GM12878 (cell line): ENCODE results near the gene CCDC61. TPM values are rescaled to one million over a fixed set of nuclear protein-coding genes. Genes with fewer than 3 reads are reported as not detected.

Source experiments
- ATAC-seq: fragments of 200-7000 bp; cut with Tn5 transposase; 3 replicates; pipeline ENCODE4 v1.9.1; 2020; ENCODE audit warnings: mild to moderate bottlenecking, moderate library complexity
- BruUV-seq: library from RNA; stranded (reverse); fragments of 400-500 nt; replicated peaks from 2 replicates; lab custom pipeline; 2021; lab: Mats Ljungman, UMichigan
- CTCF ChIA-PET: fragments of 300-600 bp; sonication (Branson Sonifier 250); formaldehyde crosslinking; extraction: SDS; loops from one replicate; lab custom pipeline; 2021; ENCODE audit warnings: inconsistent platforms; lab: Yijun Ruan, JAX
- POLR2A ChIA-PET: fragments of 350-600 bp; formaldehyde crosslinking; extraction: SDS; loops from one replicate; lab custom pipeline; 2021; ENCODE audit warnings: inconsistent platforms; lab: Charles Lee
- RAD21 ChIA-PET: fragments of 300-600 bp; sonication (Branson Sonifier 250); formaldehyde crosslinking; loops from one replicate; lab custom pipeline; 2023; ENCODE audit warnings: antibody characterized with exemption; ENCODE audit not compliant: unreplicated experiment; lab: Charles Lee
- SMC1A ChIA-PET: fragments of 300-600 bp; sonication (Branson Sonifier 250); formaldehyde crosslinking; loops from one replicate; lab custom pipeline; 2023; ENCODE audit not compliant: unreplicated experiment, uncharacterized antibody; lab: Charles Lee
- DNase-seq: peaks from one replicate; pipeline ENCODE4 v3.0.0-alpha.2; 2011; ENCODE audit warnings: low read depth, low spot score
- FAIRE-seq: peaks from 3 replicates; lab custom pipeline; 2011; peaks lifted over from hg19 to GRCh38; lab: Jason Lieb, UNC
- H2AFZ ChIP-seq: 2 replicates; pipeline ENCODE4 v1.6.0; 2011; ENCODE audit warnings: low read depth, low read length, control low read depth; ENCODE audit not compliant: control insufficient read depth
- H3K27ac ChIP-seq: 2 replicates; pipeline ENCODE4 v1.5.1; 2011; ENCODE audit warnings: control low read depth; ENCODE audit not compliant: control insufficient read depth, insufficient read depth
- H3K27me3 ChIP-seq, 2 experiments: replicated peaks in 1 of 2; 2 replicates each; pipeline versions ENCODE4 v1.6.0 to v1.6.1; 2011; ENCODE audit warnings: low read length in 1 of 2; ENCODE audit not compliant: control insufficient read depth in 2 of 2, insufficient read depth in 2 of 2
- H3K36me3 ChIP-seq, 2 experiments: 2 replicates each; pipeline ENCODE4 v1.5.1; 2011; ENCODE audit warnings: low read length in 1 of 2; ENCODE audit not compliant: control insufficient read depth in 2 of 2, insufficient read depth in 2 of 2
- H3K4me1 ChIP-seq: 2 replicates; pipeline ENCODE4 v1.6.1; 2011; ENCODE audit warnings: mild to moderate bottlenecking, low read length, moderate library complexity, mixed read lengths; ENCODE audit not compliant: control insufficient read depth, insufficient read depth
- H3K4me2 ChIP-seq: 2 replicates; pipeline ENCODE4 v1.6.0; 2011; ENCODE audit warnings: control low read depth; ENCODE audit not compliant: control insufficient read depth, insufficient read depth
- H3K4me3 ChIP-seq: fragments of 200-600 bp; sonication (generic); 2 replicates; pipeline ENCODE4 v1.5.1; 2016
- H3K79me2 ChIP-seq: 2 replicates; pipeline ENCODE4 v1.6.0; 2011; ENCODE audit warnings: low read length; ENCODE audit not compliant: control insufficient read depth, insufficient read depth
- H3K9ac ChIP-seq: 2 replicates; pipeline ENCODE4 v1.8.0; 2011; ENCODE audit warnings: low read length, control low read depth, mixed read lengths; ENCODE audit not compliant: control insufficient read depth, insufficient read depth
- H3K9me3 ChIP-seq: replicated peaks from 3 replicates; pipeline ENCODE4 v1.5.1; 2011; ENCODE audit warnings: mild to moderate bottlenecking, low read length; ENCODE audit not compliant: control insufficient read depth, insufficient read depth
- H4K20me1 ChIP-seq: 2 replicates; pipeline ENCODE4 v1.6.0; 2011; ENCODE audit not compliant: control insufficient read depth, insufficient read depth
- ATF3 ChIP-seq: IDR thresholded peaks from 2 replicates; pipeline ENCODE4 v1.6.1; 2011; ENCODE audit warnings: low read depth, mild to moderate bottlenecking, low read length, moderate library complexity, borderline replicate concordance; ENCODE audit errors: extremely low read depth
- BCL11A ChIP-seq: IDR thresholded peaks from 2 replicates; pipeline ENCODE4 v1.6.1; 2011; ENCODE audit warnings: low read depth, low read length
- BHLHE40 ChIP-seq, 2 experiments: fragments of 450-650 bp in 1 of 2; IDR thresholded peaks; 2 replicates each; pipeline ENCODE4 v1.6.1; 2011 to 2017; ENCODE audit warnings: low read depth in 2 of 2, borderline replicate concordance in 1 of 2, improper control_type of control experiment in 1 of 2, low read length in 1 of 2, mild to moderate bottlenecking in 1 of 2
- CBX3 ChIP-seq: fragments of 200-600 bp; sonication (generic); IDR thresholded peaks from 2 replicates; pipeline ENCODE4 v1.6.1; 2016; ENCODE audit warnings: low read depth, borderline replicate concordance
- CREB1 ChIP-seq: IDR thresholded peaks from 2 replicates; pipeline ENCODE4 v1.6.1; 2012; ENCODE audit warnings: low read depth, mild to moderate bottlenecking, inconsistent platforms
- IKZF2 ChIP-seq, 2 experiments: fragments of 450-650 bp; IDR thresholded peaks; 2 replicates each; pipeline ENCODE4 v1.6.1; 2017; ENCODE audit warnings: mild to moderate bottlenecking in 2 of 2, moderate library complexity in 2 of 2
- JUND ChIP-seq: IDR thresholded peaks from 2 replicates; pipeline ENCODE4 v1.6.1; 2012; ENCODE audit warnings: low read depth, mild to moderate bottlenecking, low read length, improper control_type of control experiment, moderate library complexity
- MYB ChIP-seq: fragments of 150-350 bp; IDR thresholded peaks from 2 replicates; pipeline ENCODE4 v1.6.1; 2014; ENCODE audit warnings: mild to moderate bottlenecking, low read depth, low read length, borderline replicate concordance
- PAX8 ChIP-seq: fragments of 450-650 bp; IDR thresholded peaks from 2 replicates; pipeline ENCODE4 v1.6.1; 2017; ENCODE audit warnings: mild to moderate bottlenecking, moderate library complexity
- SPI1 ChIP-seq: IDR thresholded peaks from 2 replicates; pipeline ENCODE4 v1.6.1; 2011; ENCODE audit warnings: low read depth, mild to moderate bottlenecking, low read length, moderate library complexity, borderline replicate concordance; ENCODE audit not compliant: insufficient read depth
- SREBF2 ChIP-seq: IDR thresholded peaks from 2 replicates; pipeline ENCODE4 v1.6.1; 2012; ENCODE audit warnings: mild to moderate bottlenecking, low read length
- TARDBP ChIP-seq: IDR thresholded peaks from 2 replicates; pipeline ENCODE4 v1.6.1; 2016; ENCODE audit warnings: borderline replicate concordance
- ZBTB4 ChIP-seq: fragments of 450-650 bp; formaldehyde crosslinking; IDR thresholded peaks from 2 replicates; pipeline ENCODE4 v1.4.0; 2022; ENCODE audit warnings: mild to moderate bottlenecking, moderate library complexity
- ZNF217 ChIP-seq: fragments of 450-650 bp; IDR thresholded peaks from 2 replicates; pipeline ENCODE4 v1.6.1; 2017; ENCODE audit warnings: antibody characterized with exemption, mild to moderate bottlenecking
- WGBS: methylation state at CpG from one replicate; pipeline ENCODE4 v1.1.6; 2016; ENCODE audit warnings: low lambda C conversion rate; ENCODE audit not compliant: insufficient replicate concordance, insufficient coverage; ENCODE audit errors: missing lambda C conversion rate; 5-methylcytosine and 5-hydroxymethylcytosine counted together
- in situ Hi-C: fragments of 300-500 bp; cut with MboI; formaldehyde crosslinking; loops from 9 replicates; pipeline ENCODE4 v1.14.3; 2018; ENCODE audit warnings: mixed read lengths
- intact Hi-C: fragments of 100-400 bp; cut with micrococcal nuclease; formaldehyde crosslinking; loops from one replicate; pipeline ENCODE4 v1.14.2; 2022; ENCODE audit not compliant: unreplicated experiment
- polyA plus RNA-seq, 11 experiments: library from polyadenylated mRNA; depleted of rRNA in 4 of 11; unstranded in 6 of 11; stranded (reverse) in 5 of 11; fragments of >200 nt; fragmentation: Nextera tagmentation in 4 of 11; fragmentation: Illumina TruSeq in 1 of 11; extraction: Ambion mirVana in 4 of 11; extraction: Trizol in 1 of 11; gene quantifications; 1 replicate in 1 of 11; 2 replicates in 10 of 11; pipeline versions ENCODE4 v1.2.1 to v1.2.3, GENCODE V29; 2011 to 2016; ENCODE audit warnings: inconsistent platforms in 2 of 11, missing spikeins in 2 of 11, low read depth in 1 of 11
- total RNA-seq, 4 experiments: library from RNA; depleted of rRNA in 3 of 4; stranded (reverse); fragments of >200 nt in 3 of 4; fragmentation: Illumina TruSeq in 1 of 4; extraction: Trizol in 1 of 4; gene quantifications; 2 replicates each; pipeline versions ENCODE4 v1.2.1 to v1.2.3, GENCODE V29; 2013 to 2021

CCDC61 gene
- total and polyA plus RNA-seq, 10 of the 15 experiments (the other 5 are each of a cell fraction or from before 2014, with no cell fraction given): 0.27 to 27.1 (median 8.7) TPM

- Histone ChIP-seq H3K9ac (no peak overlapping the region), H3K27ac (no peak overlapping the region), H3K4me3 (no peak overlapping the region), H3K4me2 (no peak overlapping the region), H3K4me1 (peaks cover 5% of the 10 kb centered on the region), H3K79me2 (no peaks in the 10 kb centered on the region), H3K36me3 (no peaks in the 10 kb centered on the region; a peak in 1 of 4 replicates), H3K9me3 (no peaks in the 10 kb centered on the region), H4K20me1 (no peaks in the 10 kb centered on the region), H3K27me3 (no peaks in the 10 kb centered on the region), H2AFZ (no peak overlapping the region)
- CTCF ChIA-PET: interaction anchor here (0.9 to 1.4 kb wide), 2 partner anchors 9 to 11 kb away, joined by 3 read pairs; no protein-coding TSS in a partner anchor
- ATAC-seq (no peak), DNase-seq (no peak), FAIRE-seq (no peak)
- SMC1A ChIA-PET: no interaction called here
- in situ Hi-C loops (no loop called here), intact Hi-C loops (no loop called here)
- BruUV-seq: no TSS peak
- 80% methylated on average over 7 of the region's 7 CpGs for WGBS
- TF ChIP-seq TARDBP (no peak), CBX3 (no peak), IKZF2 (IDR thresholded peaks at IDR 0.05) (no peak)
- POLR2A ChIA-PET: no interaction called here
- RAD21 ChIA-PET: no interaction called here
These were observed 25.5 kb downstream of the CCDC61 start for GRCh38 chr19:46020819-46021125.

- BruUV-seq: no TSS peak
- 65% methylated on average over 9 of the region's 11 CpGs for WGBS
- H4K20me1 ChIP-seq: no peaks in the 10 kb centered on the region
- H3K79me2 ChIP-seq: no peaks in the 10 kb centered on the region
- no peaks in the 10 kb centered on the region for H3K27me3 ChIP-seq
- ChIA-PET CTCF (interaction anchor here (0.9 to 1.4 kb wide), 2 partner anchors 10 to 12 kb away, joined by 3 read pairs; no protein-coding TSS in a partner anchor), POLR2A (no interaction called here), SMC1A (no interaction called here), RAD21 (no interaction called here)
- ATAC-seq (no peak), FAIRE-seq (no peak), DNase-seq (no peak)
- no peak overlapping the region for H2AFZ ChIP-seq
- H3K9ac ChIP-seq: no peak overlapping the region
- H3K4me1 ChIP-seq: no peaks in the 10 kb centered on the region
- H3K4me2 ChIP-seq: no peak overlapping the region
- H3K9me3 ChIP-seq: no peaks in the 10 kb centered on the region
- intact Hi-C loops: no loop called here
- in situ Hi-C loops: no loop called here
- no peak overlapping the region for H3K4me3 ChIP-seq
- TF ChIP-seq CREB1 (no peak), MYB (no peak), ATF3 (no peak), ZBTB4 (CRISPR knock-in tag) (no peak), BHLHE40 (IDR thresholded peaks at IDR 0.05; ENCODE audit: borderline replicate concordance in 1 of 2, low read depth in 2 of 2, low read length in 1 of 2) (no peak), SREBF2 (no peak), BCL11A (no peak), SPI1 (no peak), ZNF217 (no peak), JUND (no peak), PAX8 (no peak)
- no peak overlapping the region for H3K27ac ChIP-seq
- H3K36me3 ChIP-seq: no peaks in the 10 kb centered on the region; a peak in 1 of 4 replicates
These were observed 26.3 kb downstream of the CCDC61 start for GRCh38 chr19:46021531-46022041.
